Gastrocnemius medialis (tissue), 4 donors: ENCODE measurements around the gene HIVEP3. TPM values are rescaled to one million over a fixed set of nuclear protein-coding genes. Genes with fewer than 3 reads are reported as not detected.

Source experiments
- ATAC-seq, 2 donors: fragments of 150-250 bp; one replicate each; pipeline ENCODE4 v1.9.1; 2016
- DNase-seq, 2 donors: peaks; one replicate each; pipeline ENCODE4 v3.0.0-alpha.2; 2019
- H3K27ac ChIP-seq, 4 donors: fragments of 200-600 bp; sonication (generic); 1 replicate in 1 of 4; 2 replicates in 3 of 4; pipeline ENCODE4 v1.5.1; 2016 to 2018; ENCODE audit warnings: mild to moderate bottlenecking in 2 of 4, moderate library complexity in 1 of 4
- H3K27me3 ChIP-seq, 3 donors: fragments of 200-600 bp; sonication (generic) in 2 of 3; 1 replicate in 1 of 3; 2 replicates in 2 of 3; pipeline versions ENCODE4 v1.5.1 to v1.6.0; 2016 to 2019; ENCODE audit warnings: mild to moderate bottlenecking in 1 of 3, moderate library complexity in 1 of 3
- H3K36me3 ChIP-seq, 2 donors: fragments of 200-600 bp; sonication (generic) in 1 of 2; one replicate each; pipeline ENCODE4 v1.5.1; 2017 to 2018
- H3K4me1 ChIP-seq, 2 donors: fragments of 200-600 bp; sonication (generic) in 1 of 2; one replicate each; pipeline ENCODE4 v1.5.1; 2016 to 2017; ENCODE audit warnings: mild to moderate bottlenecking in 2 of 2
- H3K4me3 ChIP-seq, 4 donors: fragments of 200-600 bp; sonication (generic) in 3 of 4; 1 replicate in 1 of 4; 2 replicates in 3 of 4; pipeline ENCODE4 v1.5.1; 2016 to 2019; ENCODE audit warnings: mild to moderate bottlenecking in 2 of 4
- H3K9me3 ChIP-seq, 3 donors: fragments of 200-600 bp; sonication (generic) in 2 of 3; 1 replicate in 1 of 3; 2 replicates in 2 of 3; pipeline ENCODE4 v1.5.1; 2016 to 2019
- CTCF ChIP-seq, 5 experiments: fragments of 450-650 bp in 3 of 5; fragments of 200-600 bp in 2 of 5; sonication (generic) in 2 of 5; IDR thresholded peaks in 4 of 5; conservative IDR thresholded peaks in 1 of 5; 1 replicate in 4 of 5; 2 replicates in 1 of 5; pipeline ENCODE4 v1.5.1; 2016 to 2019; ENCODE audit warnings: antibody characterized with exemption in 5 of 5, mild to moderate bottlenecking in 3 of 5, moderate library complexity in 3 of 5
- POLR2A ChIP-seq, 2 donors: fragments of 450-650 bp; IDR thresholded peaks; one replicate each; pipeline ENCODE4 v1.6.1; 2017; ENCODE audit warnings: antibody characterized with exemption in 2 of 2, mild to moderate bottlenecking in 2 of 2, moderate library complexity in 2 of 2
- in situ Hi-C, 4 donors: fragments of 200-750 bp; cut with MboI; loops; one replicate each; pipeline versions ENCODE4 v1.15.0 to v1.8.0; 2017; ENCODE audit warnings: low sequenced_read_pairs in 4 of 4
- intact Hi-C: fragments of 100-400 bp; cut with DNase I; formaldehyde crosslinking; loops from one replicate; pipeline ENCODE4 v1.15.1; 2023; ENCODE audit warnings: low total_unique reads
- total RNA-seq, 4 donors: library from RNA; depleted of rRNA; stranded (reverse); fragments of >200 nt; gene quantifications; one replicate each; pipeline versions ENCODE4 v1.1.0 to v1.2.3, GENCODE V29; 2016

Gene HIVEP3
- total RNA-seq, 4 donors from 2014 or later: 0.80 to 1.8 (median 1.3) TPM

- Histone ChIP-seq H3K4me3 (no peak overlapping the region), H3K36me3 (no peaks in the 10 kb centered on the region), H3K27ac (no peak overlapping the region), H3K27me3 (no peaks in the 10 kb centered on the region), H3K4me1 (peaks cover 0 to 20% of the 10 kb centered on the region in 2 donors), H3K9me3 (no peaks in the 10 kb centered on the region)
- ATAC-seq (no peak), DNase-seq (no peak)
- intact Hi-C loops (no loop called here), in situ Hi-C loops (no loop called here)
- TF ChIP-seq CTCF (IDR thresholded peaks at IDR 0.05 in 4 of 5, conservative IDR thresholded peaks at IDR 0.05 in 1 of 5) (no peak), POLR2A (IDR thresholded peaks at IDR 0.05) (no peak)
Observed at GRCh38 chr1:41674522-41674921, 244.2 kb downstream of the HIVEP3 start.

GRCh38 chr1:41673806-41674205, 244.9 kb downstream of the HIVEP3 start:
- no peak for TF ChIP-seq CTCF (IDR thresholded peaks at IDR 0.05 in 4 of 5, conservative IDR thresholded peaks at IDR 0.05 in 1 of 5)
- TF ChIP-seq POLR2A (IDR thresholded peaks at IDR 0.05): no peak
- Histone ChIP-seq H3K4me3 (no peak overlapping the region), H3K9me3 (no peaks in the 10 kb centered on the region), H3K4me1 (peaks cover 0 to 14% of the 10 kb centered on the region in 2 donors), H3K36me3 (no peaks in the 10 kb centered on the region), H3K27ac (no peak overlapping the region), H3K27me3 (no peaks in the 10 kb centered on the region)
- DNase-seq (no peak), ATAC-seq (no peak)
- in situ Hi-C loops (no loop called here), intact Hi-C loops (no loop called here)

DNA sequence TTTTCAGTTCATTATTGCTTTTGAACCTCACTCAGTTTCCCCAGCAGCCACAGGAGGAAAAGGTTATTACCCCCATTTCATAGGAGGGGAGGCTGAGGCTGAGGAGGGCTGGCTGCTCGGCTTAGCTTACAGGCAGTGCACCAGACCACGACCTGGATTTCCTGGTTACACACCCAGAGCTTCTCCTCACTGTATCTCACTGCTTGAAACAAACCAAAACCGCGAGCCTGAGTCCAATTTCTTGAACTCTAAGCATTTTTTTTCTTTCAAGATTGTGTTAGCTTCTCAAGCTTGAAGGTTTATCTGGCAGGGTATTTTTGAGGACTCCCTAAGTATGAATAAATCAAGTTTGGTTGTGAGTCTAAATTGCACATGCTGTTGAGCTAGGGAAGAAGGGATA, 245.3 kb downstream of the HIVEP3 start:
- H3K27ac ChIP-seq: no peak overlapping the region

GRCh38 chr1:41672641-41673361, 245.9 kb downstream of the HIVEP3 start:
- peaks cover 0 to 9% of the 10 kb centered on the region in 2 donors for H3K4me1 ChIP-seq
- ATAC-seq (no peak), DNase-seq (no peak)
- intact Hi-C loops (no loop called here), in situ Hi-C loops (no loop called here)
- no peaks in the 10 kb centered on the region for H3K36me3 ChIP-seq
- no peak overlapping the region for H3K4me3 ChIP-seq
- no peak for TF ChIP-seq POLR2A (IDR thresholded peaks at IDR 0.05)
- no peak for TF ChIP-seq CTCF (IDR thresholded peaks at IDR 0.05 in 4 of 5, conservative IDR thresholded peaks at IDR 0.05 in 1 of 5)
- no peaks in the 10 kb centered on the region for H3K9me3 ChIP-seq
- no peaks in the 10 kb centered on the region for H3K27me3 ChIP-seq
- H3K27ac ChIP-seq: no peak overlapping the region

More for the DNA sequence above, 245.3 kb downstream of the HIVEP3 start:
- ATAC-seq (no peak), DNase-seq (no peak)
- H3K4me3 ChIP-seq: no peak overlapping the region
- no peaks in the 10 kb centered on the region for H3K9me3 ChIP-seq
- intact Hi-C loops (no loop called here), in situ Hi-C loops (no loop called here)
- TF ChIP-seq CTCF (IDR thresholded peaks at IDR 0.05 in 4 of 5, conservative IDR thresholded peaks at IDR 0.05 in 1 of 5) (no peak), POLR2A (IDR thresholded peaks at IDR 0.05) (no peak)
- H3K27me3 ChIP-seq: no peaks in the 10 kb centered on the region
- peaks cover 0 to 10% of the 10 kb centered on the region in 2 donors for H3K4me1 ChIP-seq
- no peaks in the 10 kb centered on the region for H3K36me3 ChIP-seq
